SU-DHL-6 (cell line): ENCODE results near the gene RHAG.
"Not testable (repeated sequence)": the region's sequence is repeated elsewhere in the genome, so short reads cannot be mapped to it uniquely, and the experiment has no call there.

Source experiments
- H2AFZ ChIP-seq: fragments of 200-600 bp; sonication (generic); 2 replicates; pipeline ENCODE4 v1.6.1; 2014; ENCODE audit warnings: low read depth, mild to moderate bottlenecking, moderate library complexity, mixed read lengths, antibody characterized with exemption, low read length; ENCODE audit not compliant: severe bottlenecking
- H3F3A ChIP-seq: fragments of 200-600 bp; shearing (Covaris generic); 2 replicates; pipeline ENCODE4 v1.6.0; 2016; ENCODE audit warnings: antibody characterized with exemption, mild to moderate bottlenecking; ENCODE audit not compliant: insufficient read depth
- H3K27ac ChIP-seq: fragments of 200-600 bp; sonication (generic); 2 replicates; pipeline ENCODE4 v1.5.1; 2016; ENCODE audit warnings: low read depth, mild to moderate bottlenecking, low read length, moderate library complexity, mixed read lengths
- H3K27me3 ChIP-seq: fragments of 200-600 bp; sonication (generic), shearing (Covaris generic); 2 replicates; pipeline ENCODE4 v1.6.0; 2014; ENCODE audit warnings: mild to moderate bottlenecking, low read length
- H3K36me3 ChIP-seq: fragments of 200-600 bp; sonication (generic); 2 replicates; pipeline ENCODE4 v1.6.1; 2014; ENCODE audit warnings: mild to moderate bottlenecking, low read length, mixed read lengths
- H3K4me2 ChIP-seq: fragments of 300-600, 200-600 bp; shearing (Covaris generic), sonication (generic); 2 replicates; pipeline ENCODE4 v1.6.0; 2014; ENCODE audit warnings: low read length, low read depth, mild to moderate bottlenecking; ENCODE audit not compliant: poor library complexity, severe bottlenecking
- H3K4me3 ChIP-seq: fragments of 200-600 bp; sonication (generic); 2 replicates; pipeline ENCODE4 v1.5.1; 2014; ENCODE audit warnings: antibody characterized with exemption, low read length, mild to moderate bottlenecking, mixed read lengths; ENCODE audit not compliant: insufficient read depth, poor library complexity, severe bottlenecking
- H3K79me2 ChIP-seq: fragments of 200-600 bp; sonication (generic); 2 replicates; pipeline ENCODE4 v1.6.1; 2014; ENCODE audit warnings: mild to moderate bottlenecking, low read length, moderate library complexity; ENCODE audit not compliant: insufficient read depth
- H3K9ac ChIP-seq: fragments of 200-600 bp; sonication (generic); 2 replicates; pipeline ENCODE4 v1.7.0; 2014; ENCODE audit warnings: mild to moderate bottlenecking, low read length
- H3K9me2 ChIP-seq: fragments of 200-600 bp; sonication (generic); replicated peaks from 2 replicates; pipeline ENCODE4 v1.6.1; 2014; ENCODE audit warnings: low read length; ENCODE audit not compliant: insufficient read depth
- H3K9me3 ChIP-seq: fragments of 200-600 bp; sonication (generic); 2 replicates; pipeline ENCODE4 v1.6.1; 2014; ENCODE audit warnings: low read length, mixed read lengths; ENCODE audit not compliant: insufficient read depth
- H4K20me1 ChIP-seq: fragments of 200-600 bp; sonication (generic); 2 replicates; pipeline ENCODE4 v1.6.1; 2014; ENCODE audit warnings: low read depth, mild to moderate bottlenecking, antibody characterized with exemption, low read length, moderate library complexity, mixed read lengths
- EZH2phosphoT487 ChIP-seq: fragments of 200-600 bp; sonication (generic), shearing (Covaris generic); conservative IDR thresholded peaks from 2 replicates; pipeline ENCODE4 v1.6.1; 2018; ENCODE audit warnings: mild to moderate bottlenecking, antibody characterized with exemption, low read length, moderate library complexity, mixed read lengths
- TF ChIP-seq, protein P1 (sequence below): fragments of 200-600 bp; sonication (generic); IDR thresholded peaks from one replicate; pipeline ENCODE4 v1.5.1; 2017; ENCODE audit warnings: antibody characterized with exemption, mild to moderate bottlenecking, low read length, moderate library complexity; ENCODE audit not compliant: insufficient read depth, poor library complexity, severe bottlenecking

The RHAG gene

DNA sequence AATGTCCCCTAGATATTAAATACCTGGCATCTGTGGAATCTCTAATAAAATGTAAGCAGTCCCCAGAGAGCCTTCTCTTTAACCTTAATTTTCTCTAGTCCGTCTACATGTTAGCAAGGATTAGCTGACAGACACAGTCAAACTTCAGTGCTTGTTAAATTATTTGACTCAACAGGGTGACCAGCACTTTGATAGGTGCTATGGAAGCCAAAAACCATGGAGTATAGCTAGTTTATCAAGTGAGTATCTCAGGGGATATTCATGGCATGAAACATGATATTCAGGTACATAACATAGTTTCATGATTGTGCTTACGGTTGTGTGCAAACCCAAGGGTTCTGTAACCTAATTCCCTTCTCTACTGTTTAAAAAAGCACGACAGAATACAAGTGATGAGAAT, 3.9 kb downstream of the RHAG start:
- no peaks in the 10 kb centered on the region for H3K36me3 ChIP-seq
- no peak overlapping the region for H3K9ac ChIP-seq
- H4K20me1 ChIP-seq: no peaks in the 10 kb centered on the region
- no peak overlapping the region for H3K27ac ChIP-seq
- H3K4me2 ChIP-seq: no peak overlapping the region
- no peaks in the 10 kb centered on the region for H3K79me2 ChIP-seq
- H3K4me3 ChIP-seq: no peak overlapping the region
- no peaks in the 10 kb centered on the region for H3F3A ChIP-seq
- no peaks in the 10 kb centered on the region; the same call in 1 of the 2 replicates for H3K27me3 ChIP-seq
- no peak overlapping the region for H2AFZ ChIP-seq
- H3K9me2 ChIP-seq: no peaks in the 10 kb centered on the region
- no peak for TF ChIP-seq EZH2phosphoT487
- TF ChIP-seq, protein P1, sequence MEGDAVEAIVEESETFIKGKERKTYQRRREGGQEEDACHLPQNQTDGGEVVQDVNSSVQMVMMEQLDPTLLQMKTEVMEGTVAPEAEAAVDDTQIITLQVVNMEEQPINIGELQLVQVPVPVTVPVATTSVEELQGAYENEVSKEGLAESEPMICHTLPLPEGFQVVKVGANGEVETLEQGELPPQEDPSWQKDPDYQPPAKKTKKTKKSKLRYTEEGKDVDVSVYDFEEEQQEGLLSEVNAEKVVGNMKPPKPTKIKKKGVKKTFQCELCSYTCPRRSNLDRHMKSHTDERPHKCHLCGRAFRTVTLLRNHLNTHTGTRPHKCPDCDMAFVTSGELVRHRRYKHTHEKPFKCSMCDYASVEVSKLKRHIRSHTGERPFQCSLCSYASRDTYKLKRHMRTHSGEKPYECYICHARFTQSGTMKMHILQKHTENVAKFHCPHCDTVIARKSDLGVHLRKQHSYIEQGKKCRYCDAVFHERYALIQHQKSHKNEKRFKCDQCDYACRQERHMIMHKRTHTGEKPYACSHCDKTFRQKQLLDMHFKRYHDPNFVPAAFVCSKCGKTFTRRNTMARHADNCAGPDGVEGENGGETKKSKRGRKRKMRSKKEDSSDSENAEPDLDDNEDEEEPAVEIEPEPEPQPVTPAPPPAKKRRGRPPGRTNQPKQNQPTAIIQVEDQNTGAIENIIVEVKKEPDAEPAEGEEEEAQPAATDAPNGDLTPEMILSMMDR: no peak
- no peaks in the 10 kb centered on the region for H3K9me3 ChIP-seq

DNA sequence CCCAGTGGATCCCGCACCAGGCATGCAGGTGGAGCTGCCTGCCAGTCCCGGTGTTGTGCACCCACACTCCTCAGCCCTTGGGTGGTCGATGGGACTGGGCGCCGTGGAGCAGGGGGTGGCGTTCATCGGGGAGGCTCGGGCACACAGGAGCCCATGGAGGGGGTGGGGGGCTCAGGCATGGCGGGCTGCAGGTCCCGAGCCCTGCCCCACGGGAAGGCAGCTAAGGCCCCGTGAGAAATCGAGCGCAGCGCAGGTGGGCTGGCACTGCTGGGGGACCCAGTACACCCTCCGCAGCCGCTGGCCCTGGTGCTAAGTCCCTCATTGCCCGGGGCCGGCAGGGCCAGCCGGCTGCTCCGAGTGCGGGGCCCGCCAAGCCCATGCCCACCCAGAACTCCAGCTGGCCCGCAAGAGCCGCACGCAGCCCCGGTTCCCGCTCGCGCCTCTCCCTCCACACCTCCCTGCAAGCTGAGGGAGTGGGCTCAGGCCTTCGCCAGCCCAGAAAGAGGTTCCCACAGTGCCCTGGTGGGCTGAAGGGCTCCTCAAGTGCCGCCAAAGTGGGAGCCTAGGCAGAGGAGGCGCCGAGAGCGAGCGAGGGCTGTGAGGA, 7.1 kb downstream of the RHAG start:
- not testable (repeated sequence) for H3K4me3 ChIP-seq, H3F3A ChIP-seq, H3K9me3 ChIP-seq, H4K20me1 ChIP-seq, H3K27me3 ChIP-seq, H3K4me2 ChIP-seq, H2AFZ ChIP-seq, H3K9ac ChIP-seq, H3K27ac ChIP-seq, H3K36me3 ChIP-seq, H3K9me2 ChIP-seq, H3K79me2 ChIP-seq

DNA sequence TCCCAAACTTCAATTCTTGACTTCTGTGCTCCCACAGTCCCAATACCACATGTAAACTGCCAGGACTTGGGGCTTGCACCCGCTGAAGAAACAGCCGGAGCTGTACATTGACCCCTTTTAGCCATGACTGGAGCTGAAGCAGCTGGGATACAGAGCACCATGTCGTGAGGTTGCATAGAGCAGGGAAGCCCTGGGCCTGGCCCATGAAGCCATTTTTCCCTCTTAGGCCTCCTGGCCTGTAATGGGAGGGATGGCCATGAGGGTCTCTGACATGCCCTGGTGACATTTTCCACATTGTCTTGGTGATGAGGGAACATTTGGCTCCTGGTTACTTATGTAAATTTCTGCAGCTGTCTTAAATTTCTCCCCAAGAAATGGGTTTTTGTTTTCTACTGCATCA, 9.8 kb downstream of the RHAG start:
- TF ChIP-seq, protein P1: no peak
- no peak for TF ChIP-seq EZH2phosphoT487
- Histone ChIP-seq H3K27ac (no peak overlapping the region), H3K9me3 (no peaks in the 10 kb centered on the region), H3K36me3 (no peaks in the 10 kb centered on the region), H2AFZ (no peak overlapping the region), H3K4me2 (no peak overlapping the region), H4K20me1 (no peaks in the 10 kb centered on the region), H3F3A (no peaks in the 10 kb centered on the region), H3K9ac (no peak overlapping the region), H3K79me2 (no peaks in the 10 kb centered on the region), H3K27me3 (no peaks in the 10 kb centered on the region; the same call in 1 of the 2 replicates), H3K4me3 (no peak overlapping the region), H3K9me2 (no peaks in the 10 kb centered on the region)

DNA sequence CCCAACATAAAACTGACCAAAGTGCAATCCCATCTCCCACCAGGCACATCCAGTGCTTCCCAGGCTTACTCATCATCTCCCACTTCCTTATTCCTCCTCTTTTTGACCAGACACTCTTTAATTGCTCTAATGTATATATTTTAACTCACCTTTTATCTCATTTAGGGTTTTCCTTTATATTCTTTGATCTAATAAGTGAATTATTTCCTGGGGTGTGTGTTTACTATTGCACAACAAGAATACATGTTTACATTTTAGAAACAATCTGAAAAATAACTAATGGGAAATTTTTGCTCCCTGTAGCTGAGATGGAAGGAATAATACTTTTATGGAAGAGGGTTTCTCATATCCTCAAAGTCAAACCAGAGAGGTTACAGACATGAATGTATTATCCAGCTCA, 18.4 kb downstream of the RHAG start:
- H3K36me3 ChIP-seq: no peaks in the 10 kb centered on the region
- H2AFZ ChIP-seq: no peak overlapping the region
- no peaks in the 10 kb centered on the region for H3K9me2 ChIP-seq
- TF ChIP-seq EZH2phosphoT487: no peak
- TF ChIP-seq, protein P1: no peak
- H3K27ac ChIP-seq: no peak overlapping the region
- H3K9me3 ChIP-seq: no peaks in the 10 kb centered on the region
- no peak overlapping the region for H3K4me2 ChIP-seq
- H4K20me1 ChIP-seq: no peaks in the 10 kb centered on the region
- H3K27me3 ChIP-seq: no peaks in the 10 kb centered on the region; the same call in 1 of the 2 replicates
- no peaks in the 10 kb centered on the region for H3K79me2 ChIP-seq
- no peak overlapping the region for H3K4me3 ChIP-seq
- H3K9ac ChIP-seq: no peak overlapping the region
- H3F3A ChIP-seq: no peaks in the 10 kb centered on the region

DNA sequence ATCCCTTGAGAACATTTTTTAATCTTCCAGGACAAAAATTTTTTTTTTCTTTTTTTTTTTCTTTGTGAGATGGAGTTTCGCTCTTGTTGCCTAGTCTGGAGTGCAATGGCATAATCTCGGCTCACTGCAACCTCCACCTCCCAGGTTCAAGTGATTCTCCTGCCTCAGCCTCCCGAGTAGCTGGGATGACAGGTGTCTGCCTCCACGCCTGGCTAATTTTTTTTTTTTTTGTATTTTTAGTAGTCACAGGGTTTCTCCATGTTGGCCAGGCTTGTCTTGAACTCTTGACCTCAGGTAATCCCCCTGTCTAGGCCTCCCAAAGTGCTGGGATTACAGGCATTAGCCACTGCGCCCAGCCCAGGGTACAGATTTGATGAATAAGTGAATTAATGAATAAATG, 22.5 kb downstream of the RHAG start:
- not testable (repeated sequence) for H3K36me3 ChIP-seq, H3K27me3 ChIP-seq, H3F3A ChIP-seq, H3K4me3 ChIP-seq, H2AFZ ChIP-seq, H3K79me2 ChIP-seq, H4K20me1 ChIP-seq, H3K4me2 ChIP-seq, H3K9me2 ChIP-seq, H3K27ac ChIP-seq, H3K9ac ChIP-seq, H3K9me3 ChIP-seq
